HG02938 (cell line): Measurements from ENCODE around the gene CTDSPL.
"Not testable (repeated sequence)": the region's sequence is repeated elsewhere in the genome, so short reads cannot be mapped to it uniquely, and the experiment has no call there.

Experiments
- ATAC-seq: cut with Tn5 transposase; IDR thresholded peaks from one replicate; pipeline ENCODE4 v1.9.1; 2021; ENCODE audit warnings: mild to moderate bottlenecking, moderate library complexity; ENCODE audit not compliant: unreplicated experiment

Gene CTDSPL

GRCh38 chr3:37985637-37986320 is 124.1 kb downstream of the CTDSPL start:
- ATAC-seq, result no peak

DNA sequence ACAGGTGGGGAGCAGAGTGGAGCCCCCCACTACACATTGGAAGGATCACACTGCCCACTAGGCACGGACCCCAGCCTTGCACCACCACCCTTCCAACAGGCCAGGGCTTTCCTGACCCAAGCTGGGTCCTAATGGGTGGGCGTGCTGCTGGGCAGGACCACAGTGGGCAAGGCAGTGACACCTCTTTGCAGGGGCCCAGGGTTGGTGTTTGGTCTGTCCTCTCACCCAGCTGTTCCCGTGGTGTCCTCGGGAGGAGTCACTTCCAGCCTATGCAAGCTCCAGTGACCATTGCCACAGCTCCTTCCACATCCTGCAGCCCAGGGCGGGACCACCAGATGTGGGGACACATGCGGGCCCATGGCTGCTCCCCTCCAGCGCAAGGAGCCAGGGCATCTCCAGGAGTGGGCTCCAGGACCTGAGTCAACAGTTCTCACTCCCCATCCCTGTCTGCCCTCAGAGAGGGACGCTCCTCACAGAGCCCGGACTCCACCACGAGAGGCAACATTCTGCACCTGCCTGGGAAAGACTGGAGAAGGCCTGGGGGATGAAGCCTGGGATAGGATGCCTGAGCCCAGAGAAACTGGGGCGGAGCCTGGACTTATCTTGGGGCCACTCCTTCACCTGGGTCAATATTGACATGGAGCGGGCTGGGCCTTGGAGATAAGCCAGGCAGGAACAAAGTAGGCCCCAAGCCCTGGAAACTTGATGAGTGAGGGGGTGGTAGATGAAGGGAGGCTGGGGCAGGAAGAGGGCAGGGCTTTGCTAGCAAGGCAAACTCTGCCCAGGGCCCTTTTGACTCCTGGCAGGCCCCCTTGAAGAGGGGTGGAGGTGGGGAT is 125.0 kb downstream of the CTDSPL start:
- no peak for ATAC-seq

- ATAC-seq, result no peak
Observed at GRCh38 chr3:37987315-37987697, 125.6 kb downstream of the CTDSPL start.

- no peak for ATAC-seq
Observed at GRCh38 chr3:37987751-37988179, 126.1 kb downstream of the CTDSPL start.

DNA sequence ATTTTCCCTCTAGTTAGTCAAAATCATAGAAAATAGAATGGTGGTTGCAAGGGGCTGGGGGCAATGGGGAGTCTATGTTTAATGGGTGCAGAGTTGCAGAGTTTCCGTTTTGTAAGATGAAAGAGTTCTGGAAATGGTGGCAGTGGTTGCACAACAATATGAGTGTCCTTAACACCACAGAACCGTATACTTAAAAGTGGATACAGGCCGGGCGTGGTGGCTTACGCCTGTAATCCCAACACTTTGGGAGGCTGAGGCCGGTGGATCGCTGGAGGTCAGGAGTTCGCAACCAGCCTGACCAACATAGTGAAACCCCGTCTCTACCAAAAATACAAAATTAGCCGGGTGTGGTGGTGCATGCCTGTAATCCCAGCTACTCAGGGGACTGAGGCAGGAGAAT is 126.7 kb downstream of the CTDSPL start:
- not testable (repeated sequence) for ATAC-seq

DNA sequence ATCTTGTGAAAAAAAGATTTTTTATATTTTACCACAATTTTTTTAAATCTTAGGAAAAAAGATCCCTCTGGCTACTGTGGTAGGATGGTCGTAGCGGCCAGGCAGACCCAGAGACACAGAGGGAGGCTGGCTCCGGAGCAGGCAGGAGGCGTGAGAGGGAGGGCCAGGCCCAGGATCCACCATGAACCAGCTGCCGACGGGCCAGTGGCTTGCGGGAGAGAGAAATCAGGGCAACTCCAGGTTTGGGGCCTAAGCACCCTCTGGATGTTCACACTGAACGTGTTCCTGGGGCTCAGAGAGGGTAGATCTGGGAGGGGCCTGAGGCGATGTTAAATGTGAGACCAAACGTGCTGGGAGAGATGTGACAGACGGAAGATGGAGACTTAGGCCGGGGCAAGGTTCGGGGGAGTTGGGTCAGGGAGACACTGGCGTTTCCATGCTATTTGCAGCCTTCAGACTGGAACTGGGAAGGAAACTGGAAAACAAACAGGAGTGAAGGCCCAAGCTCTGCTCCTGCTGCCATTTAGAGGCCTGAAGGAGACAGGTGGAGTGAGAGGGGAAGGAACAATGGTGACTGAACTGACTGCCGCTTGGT is 127.3 kb downstream of the CTDSPL start:
- ATAC-seq, result no peak

DNA sequence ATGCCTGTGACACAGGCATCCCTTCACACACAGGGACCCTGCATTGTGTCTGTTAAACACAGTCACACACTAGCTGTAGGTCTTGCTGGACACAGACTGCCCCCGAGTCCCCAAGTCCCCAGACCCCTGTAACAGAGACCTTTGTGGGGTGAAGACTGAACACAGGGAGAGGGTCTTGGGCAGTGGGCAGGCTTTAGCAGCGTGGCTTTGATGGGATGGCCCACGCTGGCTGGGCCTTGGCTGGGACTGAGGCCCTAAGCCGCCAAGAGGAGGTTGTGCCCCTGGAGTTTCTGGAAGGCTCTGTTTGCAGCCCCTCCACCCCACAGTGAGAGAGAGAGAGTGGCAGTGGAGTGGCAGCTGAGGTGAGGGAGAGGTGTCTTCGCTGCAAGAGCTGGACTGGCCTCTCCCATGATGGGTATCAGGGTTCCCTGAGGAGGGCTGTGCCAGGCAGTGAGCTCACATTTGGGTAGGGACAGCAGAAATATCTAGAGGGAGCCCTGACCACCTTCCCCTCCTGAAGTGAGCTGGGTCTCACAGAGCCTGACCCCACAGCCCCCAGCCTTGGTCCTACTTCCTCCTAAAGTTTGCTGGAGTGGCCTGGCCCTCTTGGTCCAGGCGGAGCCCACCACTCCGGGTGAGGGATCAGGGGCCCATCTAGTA is 128.3 kb downstream of the CTDSPL start:
- ATAC-seq, result no peak

DNA sequence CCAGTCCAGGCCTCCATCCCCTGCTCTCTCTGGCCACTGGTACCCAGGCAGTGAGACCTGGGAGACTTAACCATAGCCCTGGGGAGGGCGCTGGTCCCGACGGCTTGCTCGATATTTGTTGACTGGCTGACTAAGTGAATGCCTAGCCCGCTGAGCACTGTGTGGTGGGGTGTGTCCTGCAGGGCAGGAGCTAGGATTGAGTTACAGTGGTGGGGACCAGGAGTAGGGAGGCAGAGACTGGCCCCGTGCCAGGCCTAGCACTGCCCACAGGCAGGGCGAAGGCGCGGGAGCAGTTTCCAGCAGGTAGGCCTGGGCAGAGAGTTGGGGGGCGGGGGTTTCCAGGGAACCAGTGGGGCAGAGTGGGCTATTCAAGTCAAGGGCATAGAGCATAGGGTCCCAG is 128.8 kb downstream of the CTDSPL start, which contains the start of gene VILL:
Gene VILL, plus strand, starts transcription at position 260 of the 400 bp plus-strand sequence. CDS start 2,887 bp downstream, outside the sequence.
- no peak for ATAC-seq

DNA sequence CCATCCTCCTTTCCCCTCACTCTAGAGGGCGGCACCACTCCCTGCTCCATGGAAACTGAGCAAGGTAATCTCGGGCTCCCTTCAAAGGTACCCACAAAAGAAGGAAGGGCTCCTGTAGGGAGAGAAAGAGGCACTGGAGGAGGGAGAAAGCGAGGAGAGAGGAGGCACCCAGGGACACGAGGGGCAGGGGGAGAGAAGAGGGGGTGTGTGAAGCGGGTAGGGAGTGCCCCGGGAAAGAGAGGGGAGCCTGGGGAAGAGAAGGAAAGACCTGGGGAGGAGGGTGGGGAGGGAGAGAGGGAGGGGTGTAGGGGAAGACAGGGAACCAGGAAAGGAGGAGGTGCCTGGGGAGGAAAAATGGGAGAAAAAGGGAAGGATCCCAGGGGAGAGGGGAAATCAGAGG is 129.4 kb downstream of the CTDSPL start:
- no peak for ATAC-seq

DNA sequence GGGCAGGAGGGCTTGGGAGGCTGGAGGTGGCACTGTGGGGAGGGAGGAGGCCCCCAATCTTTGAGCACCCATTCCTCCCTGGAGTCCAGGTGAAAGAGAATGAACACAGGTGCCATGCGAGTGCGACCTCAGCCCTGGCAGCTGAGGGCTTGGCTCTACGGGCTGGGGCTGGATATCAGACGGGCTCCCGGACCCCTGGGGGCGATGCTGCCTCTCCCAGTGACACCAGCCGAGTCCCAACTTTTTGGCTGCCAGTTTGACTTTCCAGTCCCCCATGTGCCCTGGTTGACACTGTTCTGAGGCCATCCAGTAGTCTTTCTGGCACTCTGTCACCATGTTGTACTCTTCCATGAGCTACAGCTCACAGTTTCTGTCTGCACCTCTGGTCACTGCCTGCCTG is 130.1 kb downstream of the CTDSPL start:
- ATAC-seq, result no peak

DNA sequence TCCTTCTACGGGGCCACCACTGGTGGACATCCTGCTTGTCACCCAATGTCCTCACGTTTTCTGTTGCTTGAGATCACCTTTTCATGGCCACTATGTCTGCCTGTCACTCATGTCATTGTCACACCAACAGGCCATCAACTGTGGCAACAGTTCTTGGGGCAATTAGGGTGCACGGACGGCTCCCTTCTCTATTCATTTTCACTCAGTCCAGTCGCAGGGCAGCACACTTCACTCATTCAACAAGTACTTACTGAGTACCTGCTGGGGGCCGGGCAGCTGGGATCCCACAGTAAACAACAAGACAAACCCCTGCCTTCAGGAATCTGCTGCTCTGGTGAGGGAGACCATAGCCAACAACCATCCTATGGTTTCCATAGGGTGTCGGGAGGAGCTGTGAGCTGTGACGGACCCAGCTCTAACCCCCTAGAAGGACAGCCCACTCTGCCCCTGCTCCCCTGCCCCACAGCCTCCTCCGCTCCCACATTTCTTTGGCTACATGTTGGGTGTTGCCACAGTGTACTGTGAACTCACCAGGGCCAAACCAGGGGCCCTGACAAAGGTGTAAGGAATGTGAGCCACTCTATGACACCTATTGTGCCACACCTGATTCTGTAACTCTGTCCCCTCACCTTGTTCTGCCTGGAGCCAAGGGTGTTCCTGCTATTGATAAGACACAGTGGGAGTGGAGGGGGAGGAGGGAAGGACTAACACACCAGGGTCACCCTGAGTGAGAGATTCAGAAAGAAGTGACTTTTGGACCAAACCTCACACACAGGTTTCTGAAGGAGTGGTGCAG is 130.8 kb downstream of the CTDSPL start:
- ATAC-seq, result no peak

GRCh38 chr3:37993067-37993455 is 131.4 kb downstream of the CTDSPL start:
- no peak for ATAC-seq

- ATAC-seq, result no peak
Observed at GRCh38 chr3:37993460-37993819, 131.8 kb downstream of the CTDSPL start.

- ATAC-seq, result peak; percentile 45
Observed at GRCh38 chr3:37993820-37994638, 132.3 kb downstream of the CTDSPL start.

- ATAC-seq, result no peak
Observed at GRCh38 chr3:37994639-37994972, 132.9 kb downstream of the CTDSPL start.

- no peak for ATAC-seq
Observed at GRCh38 chr3:37995652-37996641, 134.3 kb downstream of the CTDSPL start.

DNA sequence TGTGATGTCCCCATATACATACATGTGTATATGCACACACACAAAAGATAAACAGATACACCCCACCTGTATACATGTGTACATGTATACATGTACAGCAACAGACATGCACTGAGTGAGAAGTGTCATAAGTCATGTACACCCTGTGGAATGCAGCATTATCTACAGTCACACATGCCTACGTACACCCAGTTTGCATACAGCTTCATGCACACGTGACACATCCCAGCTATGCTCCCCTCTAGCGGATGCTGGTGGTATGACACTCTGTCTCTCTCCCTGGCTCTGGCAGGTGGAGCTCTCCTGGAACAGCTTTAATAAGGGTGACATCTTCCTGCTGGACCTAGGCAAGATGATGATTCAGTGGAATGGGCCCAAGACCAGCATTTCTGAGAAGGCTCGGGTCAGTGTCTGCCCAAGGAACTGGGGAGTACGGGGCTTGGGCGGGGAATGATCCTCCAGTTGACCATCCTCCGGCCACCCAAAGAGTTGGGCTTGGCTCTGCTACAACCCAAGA is 135.2 kb downstream of the CTDSPL start:
- peak; percentile 65 for ATAC-seq

GRCh38 chr3:37997342-37997741 is 135.7 kb downstream of the CTDSPL start:
- no peak for ATAC-seq
